SIG-M5 (cell line): ENCODE measurements around the gene PRSS57.

Experiments used
- DNase-seq: peaks from one replicate; lab custom pipeline; 2025; lab: John Stamatoyannopoulos, UW

The PRSS57 gene

DNA sequence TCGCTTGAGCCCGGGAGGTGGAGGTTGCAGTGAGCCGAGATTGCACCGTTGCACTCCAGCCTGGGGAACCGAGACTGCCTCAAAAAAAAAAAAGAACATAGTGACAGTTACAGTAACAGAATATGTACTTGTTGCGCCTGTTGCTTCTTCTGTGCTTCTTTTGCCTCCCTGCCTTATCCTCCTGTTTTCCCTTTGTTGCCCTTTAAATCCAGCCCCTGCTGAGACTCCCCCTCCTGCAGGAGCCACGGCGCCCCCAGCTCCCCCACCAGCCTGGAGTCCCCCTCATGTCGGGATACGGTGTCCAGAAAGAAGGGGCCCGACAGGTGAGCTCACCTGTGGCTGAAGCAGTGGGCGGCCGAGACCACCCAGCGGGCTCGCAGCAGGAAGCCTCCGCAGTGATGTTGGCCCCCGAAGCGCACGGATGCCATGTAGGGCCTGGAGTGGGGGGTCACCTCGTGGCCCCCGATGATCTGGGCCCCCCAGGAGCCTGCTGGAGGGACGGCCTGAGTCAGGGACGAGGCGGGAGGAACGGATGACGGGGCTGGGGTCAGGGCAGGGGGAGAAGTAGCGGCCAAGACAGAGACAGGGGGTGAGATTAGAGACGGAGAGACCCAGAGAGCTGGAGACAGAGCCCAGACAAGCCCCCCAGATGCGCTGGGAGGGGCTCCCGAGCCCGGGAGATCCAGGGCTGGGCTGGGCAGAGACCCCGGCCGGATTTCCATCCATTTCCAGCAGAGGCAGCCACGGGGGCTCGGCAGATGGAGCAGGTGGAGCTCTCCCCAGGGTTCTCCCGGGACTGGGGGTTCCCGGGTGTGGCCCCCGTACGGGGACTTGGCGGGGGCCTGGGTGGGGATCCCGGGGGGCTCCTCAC, 536 bp downstream of the PRSS57 start:
- DNase-seq: no peak

- no peak for DNase-seq
These were observed 5.0 kb downstream of the PRSS57 start for GRCh38 chr19:690203-690602.

- DNase-seq: no peak
These were observed 6.3 kb downstream of the PRSS57 start for GRCh38 chr19:688992-689391.

DNA sequence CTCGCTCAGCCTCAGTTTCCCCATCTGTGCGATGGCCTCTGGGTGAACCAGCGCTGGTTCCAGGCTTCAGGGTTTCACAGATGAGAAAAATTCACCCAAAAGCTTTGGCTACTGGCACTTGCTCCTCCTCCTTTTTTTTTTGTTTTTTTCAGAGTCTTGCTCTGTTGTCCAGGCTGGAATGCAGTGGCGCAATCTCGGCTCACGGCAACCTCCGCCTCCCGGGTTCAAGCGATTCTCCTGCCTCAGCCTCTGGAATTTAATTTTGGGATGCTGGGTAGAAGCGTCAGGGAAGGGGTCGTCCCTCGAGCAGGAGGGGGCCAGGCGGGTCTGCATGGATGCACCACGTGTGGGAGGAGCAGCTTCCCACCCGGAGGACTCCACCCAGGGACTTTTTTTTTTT, 7.0 kb downstream of the PRSS57 start:
- no peak for DNase-seq

DNA sequence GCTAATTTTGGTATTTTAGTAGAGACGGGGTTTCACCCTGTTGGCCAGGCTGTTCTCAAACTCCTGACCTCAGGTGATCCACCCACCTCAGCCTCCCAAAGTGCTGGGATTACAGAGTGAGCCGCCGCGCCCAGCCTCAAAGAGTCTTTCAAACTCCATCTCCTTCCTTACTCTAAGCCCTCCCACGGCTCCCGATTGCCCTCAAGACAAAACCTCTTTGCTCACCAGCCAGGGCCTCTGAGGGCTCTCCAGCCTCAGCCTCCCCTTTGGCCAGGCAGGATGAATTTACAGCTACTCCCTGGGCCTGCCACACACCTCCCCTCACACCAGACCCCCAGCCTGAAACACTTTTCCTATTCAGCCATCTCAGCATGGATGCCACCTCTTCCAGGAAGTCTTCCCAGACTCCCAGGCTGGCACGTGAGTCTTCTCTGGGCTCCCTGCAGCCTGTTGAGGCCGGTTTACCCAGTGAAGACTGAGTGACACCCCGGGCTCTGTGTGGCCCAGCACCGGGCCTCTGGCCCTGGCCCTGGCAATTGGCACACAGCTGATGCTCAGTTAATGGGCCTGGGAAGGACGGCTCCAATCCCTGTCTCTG, 7.6 kb downstream of the PRSS57 start:
- DNase-seq: no peak

- DNase-seq: no peak
These were observed 8.5 kb downstream of the PRSS57 start for GRCh38 chr19:686589-687297.

GRCh38 chr19:685454-685931, 9.8 kb downstream of the PRSS57 start:
- no peak for DNase-seq

DNA sequence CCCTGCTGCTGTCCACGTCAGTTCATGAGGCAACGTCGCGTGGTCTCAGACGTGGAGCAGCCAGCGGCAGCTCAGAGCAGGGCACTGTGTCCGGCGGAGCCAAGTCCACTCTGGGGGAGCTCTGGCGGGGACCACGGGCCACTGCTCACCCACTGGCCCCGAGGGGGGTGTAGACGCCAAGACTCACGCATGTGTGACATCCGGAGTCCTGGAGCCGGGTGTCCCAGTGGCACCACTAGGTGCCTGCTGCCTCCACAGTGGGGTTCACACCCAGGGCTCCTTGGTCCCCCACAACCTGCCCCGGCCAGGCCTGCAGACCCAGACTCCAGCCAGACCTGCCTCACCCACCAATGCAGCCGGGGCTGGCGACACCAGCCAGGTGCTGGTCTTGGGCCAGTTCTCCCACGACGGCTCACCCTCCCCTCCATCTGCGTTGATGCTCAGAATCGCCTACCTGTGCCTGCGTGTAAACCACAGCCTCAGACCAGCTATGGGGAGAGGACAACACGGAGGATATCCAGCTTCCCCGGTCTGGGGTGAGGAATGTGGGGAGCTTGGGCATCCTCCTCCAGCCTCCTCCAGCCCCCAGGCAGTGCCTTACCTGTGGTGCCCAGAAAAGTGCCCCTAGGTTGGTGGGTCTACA, 12.5 kb downstream of the PRSS57 start:
- no peak for DNase-seq

DNA sequence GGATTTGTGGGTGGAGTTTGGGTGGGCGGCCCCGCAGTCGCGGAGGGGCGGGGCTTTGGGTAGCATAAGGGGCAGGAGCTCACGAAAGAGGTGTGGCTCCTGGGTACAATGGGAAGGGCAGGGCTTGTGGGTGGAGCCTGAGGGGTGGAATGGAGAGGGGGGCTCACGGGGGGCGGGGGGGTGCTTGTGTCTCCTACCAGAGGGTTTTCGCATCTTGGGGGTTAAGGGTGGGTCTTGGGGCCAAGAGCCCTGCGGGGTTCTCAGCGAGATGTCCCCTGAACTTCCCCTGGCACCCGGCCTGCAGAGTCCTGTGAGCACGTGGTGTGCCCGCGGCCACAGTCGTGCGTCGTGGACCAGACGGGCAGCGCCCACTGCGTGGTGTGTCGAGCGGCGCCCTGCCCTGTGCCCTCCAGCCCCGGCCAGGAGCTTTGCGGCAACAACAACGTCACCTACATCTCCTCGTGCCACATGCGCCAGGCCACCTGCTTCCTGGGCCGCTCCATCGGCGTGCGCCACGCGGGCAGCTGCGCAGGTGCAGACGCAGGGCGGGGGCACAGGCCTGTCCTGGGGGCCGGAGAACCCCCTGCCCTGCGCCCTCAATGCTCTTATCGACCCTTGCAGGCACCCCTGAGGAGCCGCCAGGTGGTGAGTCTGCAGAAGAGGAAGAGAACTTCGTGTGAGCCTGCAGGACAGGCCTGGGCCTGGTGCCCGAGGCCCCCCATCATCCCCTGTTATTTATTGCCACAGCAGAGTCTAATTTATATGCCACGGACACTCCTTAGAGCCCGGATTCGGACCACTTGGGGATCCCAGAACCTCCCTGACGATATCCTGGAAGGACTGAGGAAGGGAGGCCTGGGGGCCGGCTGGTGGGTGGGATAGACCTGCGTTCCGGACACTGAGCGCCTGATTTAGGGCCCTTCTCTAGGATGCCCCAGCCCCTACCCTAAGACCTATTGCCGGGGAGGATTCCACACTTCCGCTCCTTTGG, 13.9 kb downstream of the PRSS57 start:
- no peak for DNase-seq

DNA sequence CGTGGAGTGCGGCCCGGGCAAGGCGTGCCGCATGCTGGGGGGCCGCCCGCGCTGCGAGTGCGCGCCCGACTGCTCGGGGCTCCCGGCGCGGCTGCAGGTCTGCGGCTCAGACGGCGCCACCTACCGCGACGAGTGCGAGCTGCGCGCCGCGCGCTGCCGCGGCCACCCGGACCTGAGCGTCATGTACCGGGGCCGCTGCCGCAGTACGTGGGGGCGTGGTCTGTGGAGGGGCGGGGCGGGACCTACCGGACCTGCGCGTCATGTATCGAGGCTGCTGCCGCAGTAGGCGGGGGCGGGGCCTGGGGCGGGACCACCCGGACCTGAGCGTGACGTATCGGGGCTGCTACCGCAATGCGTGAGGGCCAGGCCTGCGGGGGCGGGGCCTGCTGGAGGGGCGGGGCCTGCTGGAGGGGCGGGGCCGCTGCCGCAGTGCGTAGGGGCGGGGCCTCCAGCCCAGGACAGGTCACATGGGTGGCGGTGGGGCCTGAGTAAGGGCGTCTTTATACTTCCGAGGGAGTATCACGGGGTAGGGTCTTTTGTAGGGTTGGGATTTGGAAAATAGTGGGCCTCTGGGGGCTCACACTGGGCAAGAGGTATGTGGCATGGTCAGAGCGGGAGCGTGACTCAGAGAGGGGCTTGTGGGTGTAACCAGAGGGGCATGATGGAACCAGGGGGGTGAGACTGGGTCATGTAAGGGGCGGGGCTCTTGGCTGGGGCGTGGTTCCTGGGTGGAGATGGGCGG, 14.8 kb downstream of the PRSS57 start:
- peak; percentile 74 for DNase-seq

DNA sequence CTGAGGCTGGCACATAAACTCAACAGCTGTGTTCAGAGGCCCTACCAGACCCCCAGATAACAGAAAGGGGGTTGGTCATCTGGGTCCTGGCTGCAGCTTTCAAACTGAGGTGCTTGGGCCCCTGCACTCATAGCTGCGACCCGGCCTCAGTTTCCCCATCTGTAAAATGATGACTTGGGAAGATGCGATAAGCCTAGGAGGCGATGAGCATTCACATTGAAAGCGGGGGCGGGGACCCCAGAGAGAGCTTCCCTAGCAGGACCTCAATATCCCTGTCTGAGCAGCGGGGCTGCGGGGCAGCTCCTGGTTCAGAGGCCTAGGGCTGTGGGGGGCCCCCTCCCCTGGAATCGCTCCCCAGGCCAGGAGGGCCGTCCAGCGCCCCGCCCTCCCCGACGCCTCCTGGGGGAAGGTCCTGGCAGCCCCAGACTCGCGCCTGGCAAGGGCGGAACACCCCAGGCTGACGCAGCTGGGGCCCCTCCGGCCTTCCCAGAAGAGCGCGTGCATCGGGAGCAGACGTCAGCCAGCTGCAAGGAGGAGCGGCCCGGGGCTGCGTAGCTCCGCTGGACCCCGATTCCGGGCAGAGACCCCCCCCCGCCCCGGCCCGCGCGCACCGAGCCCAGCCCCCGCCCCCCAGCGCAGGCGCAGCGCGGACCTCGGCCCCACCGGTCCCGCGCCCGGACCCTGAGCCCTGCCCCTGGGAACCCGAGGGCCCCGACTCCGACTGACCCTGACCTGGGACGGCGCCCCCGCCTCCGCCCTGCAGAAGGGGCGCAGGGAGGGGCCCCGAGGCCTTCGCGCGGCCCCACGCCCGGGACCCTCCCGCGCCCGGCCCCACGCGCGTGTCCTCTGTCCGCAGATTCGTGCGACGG, 15.6 kb downstream of the PRSS57 start:
- DNase-seq: no peak

GRCh38 chr19:678791-679388, 16.4 kb downstream of the PRSS57 start:
- no peak for DNase-seq

DNA sequence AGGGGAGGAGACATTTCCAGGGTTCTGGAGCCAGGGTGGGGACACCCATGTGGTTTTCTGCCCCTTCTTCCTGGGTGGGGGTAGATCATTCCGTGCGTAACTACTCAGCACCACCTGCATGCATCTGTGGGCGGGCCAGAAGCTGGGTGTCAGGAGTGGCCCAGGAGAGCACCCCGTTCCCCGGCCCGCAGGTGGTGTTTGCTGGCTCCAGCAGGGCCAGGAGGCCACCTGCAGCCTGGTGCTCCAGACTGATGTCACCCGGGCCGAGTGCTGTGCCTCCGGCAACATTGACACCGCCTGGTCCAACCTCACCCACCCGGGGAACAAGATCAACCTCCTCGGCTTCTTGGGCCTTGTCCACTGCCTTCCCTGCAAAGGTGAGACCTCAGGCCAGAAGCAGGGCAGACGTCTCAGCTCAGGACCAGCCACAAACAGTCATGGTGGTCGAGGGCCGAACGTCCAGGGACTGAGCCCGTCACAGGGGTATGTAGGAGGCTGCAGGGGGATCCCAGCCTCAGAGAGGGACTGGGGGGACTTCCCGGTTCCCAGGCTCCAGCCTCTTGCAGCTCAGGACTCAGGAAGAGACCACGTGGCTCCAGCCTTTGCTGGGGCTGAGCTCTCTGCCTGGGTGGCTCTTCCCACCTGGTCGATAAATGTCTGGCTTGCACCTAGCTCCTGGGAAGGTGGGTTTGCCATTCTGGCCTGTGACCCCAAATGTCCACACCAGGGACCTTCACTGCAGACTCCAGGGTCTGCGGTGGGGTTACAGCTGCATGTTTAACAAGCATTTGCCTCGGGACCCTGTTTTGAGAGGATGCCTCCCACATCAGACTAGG, 17.4 kb downstream of the PRSS57 start:
- DNase-seq: no peak

DNA sequence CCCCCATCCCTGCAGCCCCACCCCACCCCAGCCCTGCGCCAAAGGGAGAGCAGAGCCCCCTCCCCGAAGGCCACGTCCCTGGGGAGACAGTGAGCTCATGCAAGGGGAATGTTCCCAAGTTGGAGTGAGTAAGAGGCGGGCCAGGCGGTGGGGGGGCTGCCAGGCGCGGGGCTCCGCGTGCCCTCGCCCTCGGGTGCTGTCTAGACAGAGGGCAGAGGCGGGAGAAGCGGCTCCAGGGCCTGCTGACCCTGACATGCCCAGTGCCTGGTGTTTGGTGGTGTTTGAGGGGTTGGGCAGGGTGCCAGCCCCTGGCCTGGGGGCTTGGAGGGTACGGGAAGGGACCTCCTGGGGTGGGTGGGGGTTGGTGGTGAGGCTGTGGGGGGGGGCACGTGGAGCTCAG, 18.1 kb downstream of the PRSS57 start:
- DNase-seq: no peak

GRCh38 chr19:676339-677105, 18.7 kb downstream of the PRSS57 start, which contains the start of gene FSTL3:
FSTL3 (plus strand) TSS chr19:676392; CDS start chr19:676424, 32 bp downstream.
- DNase-seq: no peak

DNA sequence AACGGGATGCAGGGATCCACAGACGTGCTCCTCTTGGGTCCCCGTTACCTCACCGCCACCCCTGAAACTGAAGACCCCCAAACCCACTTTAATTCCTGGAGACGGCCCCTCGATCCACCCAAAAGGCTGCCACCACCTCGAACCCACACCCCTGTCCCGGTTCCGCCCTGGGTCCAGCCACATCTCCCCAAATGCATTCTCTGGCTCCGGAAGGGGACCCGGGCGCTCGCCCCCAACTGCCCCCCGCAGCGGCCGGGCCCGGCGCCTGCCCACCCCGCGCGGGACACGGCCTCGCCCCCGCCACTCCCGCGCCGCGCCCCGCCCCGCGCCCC, 19.3 kb downstream of the PRSS57 start:
- no peak for DNase-seq
